ENCODE data around the gene CYP2R1.

GRCh38 chr11:14930369-14930768 lies 38.3 kb upstream of the CYP2R1 start:
- TF ChIP-seq POLR2A (IDR thresholded peaks at IDR 0.05) (no peak), CTCF (IDR thresholded peaks at IDR 0.05) (no peak)
